Mammary microvascular endothelial cell (primary cell): Measurements from ENCODE around the gene MPIG6B. TPM values are rescaled to one million over a fixed set of nuclear protein-coding genes. Genes with fewer than 3 reads are reported as not detected.

ENCODE experiments used
- total RNA-seq: library from RNA; depleted of rRNA; stranded (reverse); fragments of >200 nt; gene quantifications from 2 replicates; pipeline ENCODE4 v1.2.3, GENCODE V29; 2015

Gene MPIG6B, protein sequence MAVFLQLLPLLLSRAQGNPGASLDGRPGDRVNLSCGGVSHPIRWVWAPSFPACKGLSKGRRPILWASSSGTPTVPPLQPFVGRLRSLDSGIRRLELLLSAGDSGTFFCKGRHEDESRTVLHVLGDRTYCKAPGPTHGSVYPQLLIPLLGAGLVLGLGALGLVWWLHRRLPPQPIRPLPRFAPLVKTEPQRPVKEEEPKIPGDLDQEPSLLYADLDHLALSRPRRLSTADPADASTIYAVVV
- total RNA-seq, result not detected in 2 replicates

DNA sequence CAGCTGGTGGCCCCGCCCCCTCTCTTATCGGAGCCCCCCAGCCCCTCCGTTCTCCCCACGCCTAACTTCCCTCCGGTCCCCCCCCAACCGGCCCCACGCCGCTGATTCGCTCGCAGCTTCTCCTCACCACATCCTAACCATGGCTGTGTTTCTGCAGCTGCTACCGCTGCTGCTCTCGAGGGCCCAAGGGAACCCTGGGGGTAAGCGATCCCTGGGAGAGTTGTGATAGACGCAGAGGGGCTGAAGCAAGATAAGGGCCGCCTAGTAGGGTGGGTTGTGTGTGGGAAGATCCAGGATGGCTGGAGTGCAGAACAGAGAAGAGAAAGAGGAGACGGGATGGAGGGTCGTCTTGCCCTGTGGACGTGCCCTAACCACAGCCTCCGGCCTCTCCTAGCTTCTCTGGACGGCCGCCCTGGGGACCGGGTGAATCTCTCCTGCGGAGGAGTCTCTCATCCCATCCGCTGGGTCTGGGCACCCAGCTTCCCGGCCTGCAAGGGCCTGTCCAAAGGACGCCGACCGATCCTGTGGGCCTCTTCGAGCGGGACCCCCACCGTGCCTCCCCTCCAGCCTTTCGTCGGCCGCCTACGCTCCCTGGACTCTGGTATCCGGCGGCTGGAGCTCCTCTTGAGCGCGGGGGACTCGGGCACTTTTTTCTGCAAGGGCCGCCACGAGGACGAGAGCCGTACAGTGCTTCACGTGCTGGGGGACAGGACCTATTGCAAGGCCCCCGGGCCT lies at the start of gene MPIG6B:
MPIG6B (plus strand) TSS at position 129 of the 735 bp plus-strand sequence; CDS start at position 140, 11 bp downstream.

DNA sequence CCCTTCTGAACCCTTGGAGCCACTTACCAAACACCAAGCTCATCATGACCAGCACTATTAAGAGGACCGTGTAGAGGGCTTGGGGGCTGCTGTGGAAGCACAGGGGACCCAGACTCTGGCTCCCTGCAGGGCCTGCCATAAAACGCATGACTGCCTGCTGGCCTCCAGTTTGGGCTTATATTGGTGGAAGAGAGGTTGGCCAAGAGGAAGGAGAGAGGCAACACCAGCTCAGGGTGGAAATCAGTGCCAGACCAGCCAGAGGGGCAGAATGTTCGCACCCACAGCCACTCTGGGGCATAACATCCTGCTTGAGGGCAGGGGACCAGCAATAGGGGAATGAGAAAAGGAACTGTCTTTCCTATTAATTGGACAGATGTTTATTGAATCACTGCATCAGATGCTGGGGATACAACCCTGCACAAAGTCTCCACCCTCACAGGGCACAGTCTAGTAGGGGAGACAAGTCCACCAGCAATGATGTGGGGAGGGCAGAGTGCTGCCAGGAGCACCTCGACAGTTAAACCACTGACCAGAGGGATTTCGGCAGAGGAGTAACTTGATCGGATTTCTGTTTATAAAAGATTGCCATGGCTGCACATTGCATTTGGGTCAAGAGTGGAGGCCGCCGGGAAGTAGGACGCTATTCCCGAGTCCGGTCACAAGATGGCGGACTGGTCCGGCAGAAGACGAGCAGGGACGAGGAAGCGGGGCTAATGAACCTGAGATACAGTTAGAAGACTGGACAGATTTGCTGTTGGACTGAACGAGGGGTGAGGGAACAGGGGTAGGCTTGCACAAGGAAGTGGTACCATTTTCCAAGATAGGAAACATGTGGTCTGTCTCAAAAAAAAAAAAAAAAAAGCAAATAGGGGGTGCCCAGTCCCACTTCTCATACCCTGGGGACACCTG lies 42.7 kb upstream of the MPIG6B start, which contains the start of gene LY6G5C:
LY6G5C (minus strand) TSS at position 842 of the 909 bp plus-strand sequence; CDS start at position 148, 694 bp downstream.

DNA sequence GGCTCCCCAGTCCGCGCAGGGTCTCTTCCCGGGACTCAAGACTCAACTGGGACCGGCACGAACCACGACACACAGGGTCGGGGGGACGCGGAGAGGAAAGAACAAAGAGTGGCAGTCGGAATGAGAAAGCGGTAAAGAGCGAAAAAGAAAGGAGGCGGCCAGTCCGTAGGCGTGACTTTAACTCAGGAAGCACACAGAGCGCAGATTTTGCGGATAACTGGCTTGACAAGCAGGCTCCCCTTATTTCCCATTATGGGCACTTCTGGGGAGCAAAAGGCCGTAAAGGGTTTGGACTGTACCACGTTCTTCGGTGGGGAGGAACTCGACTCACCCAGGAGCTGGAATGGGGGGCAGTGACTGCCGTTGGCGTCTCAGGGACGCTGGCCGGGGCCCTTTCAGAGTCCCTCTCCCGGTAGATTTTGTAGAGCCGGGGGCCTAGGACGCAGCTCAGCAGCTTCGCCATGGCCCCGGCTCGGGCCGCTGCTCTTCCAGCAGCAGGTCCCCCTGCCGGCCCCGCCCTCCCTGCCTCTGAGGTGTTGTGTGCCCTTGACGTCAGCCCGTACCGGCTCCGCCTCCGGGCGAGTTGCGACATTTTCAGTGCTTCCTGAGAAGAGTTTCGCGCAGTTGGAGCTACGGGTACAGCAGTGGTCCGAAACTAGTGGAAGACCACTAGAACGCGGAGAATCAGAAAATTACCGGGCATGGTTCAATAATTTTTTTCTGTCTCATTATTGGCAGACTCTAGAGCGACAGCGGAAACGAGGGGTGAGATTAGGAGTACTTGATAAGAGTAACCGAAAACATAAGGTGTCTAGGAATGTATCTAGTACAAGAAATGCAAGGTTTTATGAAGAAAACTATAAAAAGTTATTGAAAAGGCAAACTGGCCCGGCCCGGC lies 20.1 kb upstream of the MPIG6B start, which contains the start of gene ABHD16A:
ABHD16A (minus strand) TSS at position 506 of the 898 bp plus-strand sequence; CDS start at position 463, 43 bp downstream.

DNA sequence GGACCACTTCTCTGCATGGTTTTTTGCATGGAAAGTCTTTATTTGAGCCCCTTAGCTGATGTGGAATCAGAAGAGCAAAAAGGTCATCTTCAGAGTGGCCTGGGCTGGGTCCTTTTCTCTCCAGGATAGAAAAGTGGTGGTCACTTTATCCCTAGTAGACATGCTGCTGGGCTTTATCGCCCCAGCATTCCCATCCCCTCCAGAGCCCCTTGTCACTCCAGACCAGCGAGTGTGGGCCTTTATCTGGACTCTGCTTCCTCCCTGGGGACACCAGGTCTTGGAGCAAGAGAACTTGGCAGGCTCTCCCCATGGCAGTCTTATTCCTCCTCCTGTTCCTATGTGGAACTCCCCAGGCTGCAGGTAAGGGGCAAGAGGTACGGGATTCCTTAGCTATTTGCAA lies 16.6 kb upstream of the MPIG6B start, which contains the start of gene LY6G6F:
LY6G6F (plus strand) TSS at position 268 of the 400 bp plus-strand sequence; CDS start at position 309, 41 bp downstream.

DNA sequence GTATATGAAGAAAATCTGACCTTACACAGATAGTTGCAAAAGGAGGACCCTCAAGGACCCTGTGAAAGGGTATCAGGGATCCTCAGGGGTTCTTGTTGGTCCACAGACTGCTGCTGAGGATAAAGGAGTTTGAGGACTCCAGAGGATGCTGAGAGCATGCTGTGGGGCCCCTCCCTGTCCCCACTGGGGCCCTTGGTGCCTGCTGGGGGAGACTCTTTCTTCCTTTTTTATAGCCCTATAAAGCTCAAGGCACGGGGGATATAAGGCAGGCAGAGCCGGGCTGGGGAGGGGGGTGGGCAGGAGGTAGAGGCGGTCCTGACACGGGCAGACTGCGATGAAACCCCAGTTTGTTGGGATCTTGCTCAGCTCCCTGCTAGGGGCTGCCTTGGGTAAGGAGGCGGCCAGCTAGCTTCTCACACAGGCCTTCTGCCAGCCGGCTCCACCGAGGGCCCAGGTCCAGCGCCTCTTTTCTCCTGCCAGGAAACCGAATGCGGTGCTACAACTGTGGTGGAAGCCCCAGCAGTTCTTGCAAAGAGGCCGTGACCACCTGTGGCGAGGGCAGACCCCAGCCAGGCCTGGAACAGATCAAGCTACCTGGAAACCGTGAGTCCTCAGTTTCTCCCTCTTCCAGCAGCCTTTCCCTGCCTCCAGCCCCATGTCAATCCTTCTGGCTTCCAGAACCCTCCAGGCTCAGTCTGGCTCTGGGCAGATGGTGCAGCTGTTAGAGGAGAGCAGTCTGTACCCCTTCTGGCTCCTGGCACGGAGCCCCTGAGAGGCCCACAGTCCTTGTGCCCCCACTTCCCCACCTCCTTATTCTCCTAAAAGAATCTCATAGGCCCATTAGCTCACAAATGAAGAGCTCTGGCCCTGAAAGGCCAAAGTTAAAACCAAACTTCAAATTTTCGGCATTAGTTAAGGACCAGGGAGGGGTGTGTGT lies 7.9 kb upstream of the MPIG6B start, which contains the start of gene LY6G6D:
LY6G6D (plus strand) TSS at position 327 of the 937 bp plus-strand sequence; CDS start at position 335, 8 bp downstream.

DNA sequence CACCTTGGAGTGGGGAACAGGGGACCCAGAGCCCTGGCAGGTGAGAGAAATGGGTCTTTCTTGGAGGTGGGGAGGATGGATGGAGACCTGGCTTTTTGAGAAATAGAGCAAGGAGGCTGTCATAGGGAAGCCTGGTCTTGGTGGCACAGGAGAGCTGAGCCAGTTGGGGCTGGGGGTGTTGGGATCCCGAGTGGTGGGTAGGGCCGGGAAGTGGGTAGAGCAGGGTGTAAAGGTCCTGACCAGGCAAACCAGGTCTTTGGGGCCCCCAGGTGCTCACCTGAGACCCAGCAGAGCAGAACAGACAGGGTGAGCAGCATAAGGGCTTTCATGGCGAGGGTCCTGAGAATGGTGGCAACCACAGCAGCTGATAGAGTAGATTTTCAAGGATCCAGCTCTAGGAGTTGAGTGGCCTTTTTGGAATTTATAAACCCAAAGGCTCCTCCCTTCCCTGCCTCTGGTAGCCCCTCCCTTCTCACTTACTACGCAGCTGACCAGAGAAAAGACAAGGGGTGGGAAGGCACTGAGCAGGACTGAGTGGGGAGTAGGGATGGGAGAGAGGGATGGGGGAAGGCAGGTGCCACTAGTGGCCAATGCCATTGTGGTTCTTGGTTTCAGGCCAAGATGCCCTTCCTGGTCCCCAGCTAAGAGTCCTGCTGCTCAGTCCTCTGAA lies 1.7 kb upstream of the MPIG6B start, which contains the start of gene LY6G6C:
LY6G6C (minus strand) TSS at position 396 of the 670 bp plus-strand sequence; CDS start at position 329, 67 bp downstream.

DNA sequence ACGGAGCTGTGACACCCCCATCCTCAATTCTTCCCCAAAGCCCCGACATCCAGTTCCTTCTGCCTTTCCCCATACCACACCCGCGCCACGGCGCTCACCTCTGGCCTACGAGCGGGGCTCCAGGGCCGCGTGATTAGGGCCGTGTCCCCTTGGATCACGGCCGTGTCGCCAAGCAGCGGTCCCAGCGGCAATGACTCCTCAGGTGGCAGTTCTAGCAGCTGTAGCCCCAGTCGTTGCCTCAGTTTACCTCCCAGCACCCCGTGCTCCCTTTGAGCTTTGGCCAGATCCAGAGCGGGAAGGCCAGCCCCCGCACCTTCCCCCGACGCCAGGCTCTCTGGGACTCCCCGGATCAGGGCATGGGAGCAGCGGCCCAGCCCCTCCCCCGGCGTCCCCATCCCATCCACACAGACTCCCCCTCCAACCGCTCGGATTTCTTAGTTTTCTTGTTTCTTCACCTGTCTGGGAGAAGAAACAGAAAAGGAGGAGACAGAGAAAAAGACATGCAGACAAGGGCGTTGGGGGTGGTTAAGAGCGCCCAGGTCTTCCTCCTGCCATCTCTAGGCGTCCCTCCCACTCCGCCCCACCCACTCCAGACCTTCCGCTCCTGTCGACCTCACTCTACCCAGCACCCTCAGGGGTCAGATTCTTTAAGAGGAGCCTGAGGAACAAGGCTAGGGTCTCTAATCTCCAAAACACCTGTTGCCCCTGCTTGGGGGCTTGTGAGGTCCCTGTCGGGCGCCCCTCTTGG lies 5.8 kb downstream of the MPIG6B start, which contains the start of gene DDAH2:
DDAH2 (minus strand) TSS at position 533 of the 748 bp plus-strand sequence; CDS start at position 395, 138 bp downstream.

DNA sequence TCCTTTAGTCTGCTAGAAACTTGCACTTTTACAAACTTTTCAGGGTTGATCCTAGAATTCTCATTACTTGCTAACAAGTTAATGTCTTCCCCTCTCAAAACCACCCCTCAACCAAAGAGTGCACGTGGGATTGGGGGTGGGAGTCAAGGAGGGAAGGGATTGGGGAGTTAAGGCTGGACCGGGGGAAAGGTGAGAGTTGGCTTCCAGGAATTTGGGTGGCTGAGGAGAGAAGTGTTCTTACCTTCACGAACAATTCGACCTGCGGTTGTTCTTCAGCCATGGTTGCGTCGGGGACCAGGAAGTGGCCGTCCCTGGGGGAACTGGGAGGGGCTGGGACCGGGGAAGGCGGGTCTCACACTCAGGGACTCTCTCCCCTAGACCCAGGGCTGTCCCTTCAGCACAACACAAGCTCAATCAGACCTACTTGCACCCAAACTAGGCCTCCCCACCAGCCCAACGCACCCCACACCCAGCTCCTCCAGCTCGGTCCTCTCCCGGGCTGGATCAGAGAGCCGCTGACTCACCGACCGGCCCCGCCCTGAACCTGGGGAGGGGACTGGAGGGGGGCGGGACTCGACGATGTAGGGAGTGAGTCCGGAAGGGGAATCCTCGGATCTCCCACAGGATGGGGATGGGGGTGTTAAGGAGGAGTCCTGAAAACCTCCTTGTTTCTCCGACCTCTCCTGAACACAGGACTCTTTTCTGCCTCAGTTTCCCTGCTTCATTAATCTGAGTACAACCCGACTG lies 13.0 kb downstream of the MPIG6B start, which contains the start of gene CLIC1:
CLIC1 (minus strand) TSS at position 510 of the 747 bp plus-strand sequence; CDS start at position 280, 230 bp downstream.

DNA sequence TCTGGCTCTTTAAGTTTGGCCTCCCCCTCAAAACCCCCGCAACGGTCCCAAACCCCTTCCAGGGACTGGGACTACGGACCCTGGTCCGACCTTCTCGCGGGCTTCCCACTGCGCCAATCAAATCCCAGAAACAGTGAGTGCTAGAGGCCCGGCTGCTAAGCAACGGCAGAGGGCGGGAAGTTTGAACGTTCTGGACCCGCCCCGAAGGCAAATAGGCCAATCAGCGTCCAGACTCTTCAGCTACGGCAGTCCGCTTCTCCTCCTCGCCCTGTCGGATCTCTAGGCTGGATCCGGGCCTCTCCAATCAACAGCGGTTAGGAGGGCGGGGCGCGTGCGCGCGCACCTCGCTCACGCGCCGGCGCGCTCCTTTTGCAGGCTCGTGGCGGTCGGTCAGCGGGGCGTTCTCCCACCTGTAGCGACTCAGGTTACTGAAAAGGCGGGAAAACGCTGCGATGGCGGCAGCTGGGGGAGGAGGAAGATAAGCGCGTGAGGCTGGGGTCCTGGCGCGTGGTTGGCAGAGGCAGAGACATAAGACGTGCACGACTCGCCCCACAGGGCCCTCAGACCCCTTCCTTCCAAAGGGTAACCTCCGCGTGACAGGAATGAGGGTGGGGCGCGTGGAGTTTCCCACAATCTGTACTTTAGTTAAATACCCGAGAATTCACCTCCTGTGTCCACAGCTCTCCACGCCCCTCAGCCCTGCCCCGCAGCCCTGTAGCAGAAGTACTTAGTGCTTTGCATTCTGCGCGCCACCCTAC lies 16.6 kb downstream of the MPIG6B start, which contains the start of gene MSH5:
MSH5 (plus strand) TSS at position 367 of the 758 bp plus-strand sequence. CDS start 462 bp downstream, outside the sequence.

DNA sequence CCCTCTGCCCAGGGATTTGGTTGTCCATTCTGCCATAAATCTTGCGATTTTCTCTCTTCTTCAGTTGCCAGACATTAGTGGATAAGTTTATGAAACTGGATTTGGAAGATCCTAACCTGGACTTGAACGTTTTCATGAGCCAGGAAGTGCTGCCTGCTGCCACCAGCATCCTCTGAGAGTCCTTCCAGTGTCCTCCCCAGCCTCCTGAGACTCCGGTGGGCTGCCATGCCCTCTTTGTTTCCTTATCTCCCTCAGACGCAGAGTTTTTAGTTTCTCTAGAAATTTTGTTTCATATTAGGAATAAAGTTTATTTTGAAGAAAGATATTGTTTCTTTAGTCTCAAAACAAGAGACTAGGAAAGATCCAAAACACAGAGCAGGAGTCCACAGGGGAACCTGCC lies 39.2 kb downstream of the MPIG6B start, which contains the start of gene SAPCD1:
SAPCD1 (plus strand) TSS at position 301 of the 400 bp plus-strand sequence. CDS start 399 bp downstream, outside the sequence.

Other genes with a start within 250 kb of the MPIG6B start
- 19.6 and 21.7 TPM in 2 replicates for gene MICB, start 225.2 kb upstream of the MPIG6B start, total RNA-seq
- not detected in 2 replicates for gene MCCD1, start 194.4 kb upstream of the MPIG6B start, total RNA-seq
- 338 and 363 TPM in 2 replicates for gene DDX39B, start 181.4 kb upstream of the MPIG6B start, total RNA-seq
- 0.07 and 0.39 TPM in 2 replicates for gene ATP6V1G2, start 176.8 kb upstream of the MPIG6B start, total RNA-seq
- 12.9 and 16.2 TPM in 2 replicates for gene NFKBIL1, start 175.8 kb upstream of the MPIG6B start, total RNA-seq
- gene LTA, start 151.1 kb upstream of the MPIG6B start, total RNA-seq, result 0.13 TPM in 1 of 2 replicates, not detected in the other
- 0.20 TPM in 1 of 2 replicates, not detected in the other for gene TNF, start 147.8 kb upstream of the MPIG6B start, total RNA-seq
- gene LTB, start 140.9 kb upstream of the MPIG6B start, total RNA-seq, result 2.2 and 7.0 TPM in 2 replicates
- 0.20 and 0.98 TPM in 2 replicates for gene LST1, start 137.1 kb upstream of the MPIG6B start, total RNA-seq
- not detected in 2 replicates for gene NCR3, start 130.4 kb upstream of the MPIG6B start, total RNA-seq
- gene AIF1, start 108.1 kb upstream of the MPIG6B start, total RNA-seq, result not detected in 2 replicates
- gene PRRC2A, start 102.7 kb upstream of the MPIG6B start, total RNA-seq, result 90.2 and 95.7 TPM in 2 replicates
- 273 and 296 TPM in 2 replicates for gene BAG6, start 70.7 kb upstream of the MPIG6B start, total RNA-seq
- 1.2 and 1.4 TPM in 2 replicates for gene APOM, start 67.5 kb upstream of the MPIG6B start, total RNA-seq
- gene C6orf47, start 62.6 kb upstream of the MPIG6B start, total RNA-seq, result 14.2 and 15.2 TPM in 2 replicates
- gene GPANK1, start 58.4 kb upstream of the MPIG6B start, total RNA-seq, result 11.7 and 17.9 TPM in 2 replicates
- 279 and 308 TPM in 2 replicates for gene CSNK2B, start 57.3 kb upstream of the MPIG6B start, total RNA-seq
- 0.93 and 3.1 TPM in 2 replicates for gene LY6G5B, start 53.4 kb upstream of the MPIG6B start, total RNA-seq
- gene LY6G5C, start 42.3 kb upstream of the MPIG6B start, total RNA-seq, result 2.5 and 3.3 TPM in 2 replicates
- gene ABHD16A, start 20.0 kb upstream of the MPIG6B start, total RNA-seq, result 36.2 and 38.2 TPM in 2 replicates
- not detected in 2 replicates for gene LY6G6F, start 16.5 kb upstream of the MPIG6B start, total RNA-seq
- gene LY6G6D, start 8.0 kb upstream of the MPIG6B start, total RNA-seq, result not detected in 2 replicates
- not detected in 2 replicates for gene LY6G6C, start 1.6 kb upstream of the MPIG6B start, total RNA-seq
- 90.3 and 106 TPM in 2 replicates for gene DDAH2, start 5.9 kb downstream of the MPIG6B start, total RNA-seq
- 1,055 and 1,092 TPM in 2 replicates for gene CLIC1, start 13.2 kb downstream of the MPIG6B start, total RNA-seq
- 8.3 and 14.5 TPM in 2 replicates for gene MSH5, start 16.6 kb downstream of the MPIG6B start, total RNA-seq
- 0.67 and 1.7 TPM in 2 replicates for gene SAPCD1, start 39.3 kb downstream of the MPIG6B start, total RNA-seq
- 0.49 and 1.6 TPM in 2 replicates for gene VWA7, start 54.0 kb downstream of the MPIG6B start, total RNA-seq
- gene VARS1, start 72.4 kb downstream of the MPIG6B start, total RNA-seq, result 102 and 107 TPM in 2 replicates
- gene LSM2, start 83.6 kb downstream of the MPIG6B start, total RNA-seq, result 117 and 140 TPM in 2 replicates
- 0.33 and 0.39 TPM in 2 replicates for gene HSPA1L, start 91.9 kb downstream of the MPIG6B start, total RNA-seq
- gene HSPA1A, start 92.2 kb downstream of the MPIG6B start, total RNA-seq, result 158 and 167 TPM in 2 replicates
- 110 and 126 TPM in 2 replicates for gene HSPA1B, start 104.4 kb downstream of the MPIG6B start, total RNA-seq
- 96.4 and 102 TPM in 2 replicates for gene NEU1, start 139.4 kb downstream of the MPIG6B start, total RNA-seq
- 0.30 and 0.33 TPM in 2 replicates for gene SLC44A4, start 155.6 kb downstream of the MPIG6B start, total RNA-seq
- 35.4 and 39.2 TPM in 2 replicates for gene EHMT2, start 174.3 kb downstream of the MPIG6B start, total RNA-seq
- 0.53 and 0.54 TPM in 2 replicates for gene ZBTB12, start 178.7 kb downstream of the MPIG6B start, total RNA-seq
- gene C2, start 204.3 kb downstream of the MPIG6B start, total RNA-seq, result not detected in 2 replicates
- 3.9 and 7.0 TPM in 2 replicates for gene CFB, start 222.7 kb downstream of the MPIG6B start, total RNA-seq
- gene NELFE, start 235.6 kb downstream of the MPIG6B start, total RNA-seq, result 99.5 and 101 TPM in 2 replicates
- gene SKIC2, start 235.8 kb downstream of the MPIG6B start, total RNA-seq, result 38.9 and 44.7 TPM in 2 replicates
- gene DXO, start 248.8 kb downstream of the MPIG6B start, total RNA-seq, result 18.7 and 22.7 TPM in 2 replicates